ENCODE data around the gene COA5. TPM values are rescaled to one million over a fixed set of nuclear protein-coding genes. Genes with fewer than 3 reads are reported as not detected.

COA5 gene
- total RNA-seq, 1 donor from 2014 or later: 21.6 TPM

DNA sequence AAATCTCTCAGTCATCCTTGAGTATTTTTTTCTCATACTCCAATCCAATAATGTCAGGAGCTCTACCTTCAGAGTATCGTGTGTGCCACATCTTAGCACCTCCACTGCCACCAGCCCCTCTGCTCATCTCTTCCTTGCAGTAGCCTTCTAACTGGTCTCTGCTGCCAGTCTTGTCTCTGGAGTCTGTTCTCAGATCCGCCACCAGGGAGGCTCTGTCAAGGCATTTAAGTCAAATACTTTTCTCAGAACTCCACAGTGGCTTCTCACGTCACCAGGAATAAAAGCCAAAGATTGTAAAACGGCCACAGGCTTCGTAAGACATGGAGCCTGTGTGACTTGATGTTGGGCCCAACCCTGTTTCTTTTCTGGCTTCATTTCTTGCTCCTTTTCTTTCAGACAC is 7.2 kb upstream of the COA5 start:
- H3K9me3 Mint-ChIP-seq (ENCODE audit: unreplicated experiment): no peaks in the 10 kb centered on the region
- peaks cover 11% of the 10 kb centered on the region for H3K4me1 Mint-ChIP-seq (ENCODE audit: unreplicated experiment)
- no peaks in the 10 kb centered on the region for H3K27me3 Mint-ChIP-seq (ENCODE audit: unreplicated experiment)
- H3K36me3 Mint-ChIP-seq (ENCODE audit: low read depth, unreplicated experiment): peaks cover 8% of the 10 kb centered on the region
- TF ChIP-seq CTCF (IDR thresholded peaks at IDR 0.05; ENCODE audit: unreplicated experiment): no peak
- H3K4me3 Mint-ChIP-seq (ENCODE audit: unreplicated experiment): no peak overlapping the region
- DNase-seq (ENCODE audit: low spot score): no peak
- no peak overlapping the region for H3K27ac Mint-ChIP-seq (ENCODE audit: unreplicated experiment)

- Mint-ChIP-seq H3K27ac (ENCODE audit: unreplicated experiment) (no peak overlapping the region), H3K27me3 (ENCODE audit: unreplicated experiment) (no peaks in the 10 kb centered on the region), H3K36me3 (ENCODE audit: low read depth, unreplicated experiment) (peaks cover 11% of the 10 kb centered on the region)
Observed at GRCh38 chr2:98614024-98614739, 5.9 kb upstream of the COA5 start.

DNA sequence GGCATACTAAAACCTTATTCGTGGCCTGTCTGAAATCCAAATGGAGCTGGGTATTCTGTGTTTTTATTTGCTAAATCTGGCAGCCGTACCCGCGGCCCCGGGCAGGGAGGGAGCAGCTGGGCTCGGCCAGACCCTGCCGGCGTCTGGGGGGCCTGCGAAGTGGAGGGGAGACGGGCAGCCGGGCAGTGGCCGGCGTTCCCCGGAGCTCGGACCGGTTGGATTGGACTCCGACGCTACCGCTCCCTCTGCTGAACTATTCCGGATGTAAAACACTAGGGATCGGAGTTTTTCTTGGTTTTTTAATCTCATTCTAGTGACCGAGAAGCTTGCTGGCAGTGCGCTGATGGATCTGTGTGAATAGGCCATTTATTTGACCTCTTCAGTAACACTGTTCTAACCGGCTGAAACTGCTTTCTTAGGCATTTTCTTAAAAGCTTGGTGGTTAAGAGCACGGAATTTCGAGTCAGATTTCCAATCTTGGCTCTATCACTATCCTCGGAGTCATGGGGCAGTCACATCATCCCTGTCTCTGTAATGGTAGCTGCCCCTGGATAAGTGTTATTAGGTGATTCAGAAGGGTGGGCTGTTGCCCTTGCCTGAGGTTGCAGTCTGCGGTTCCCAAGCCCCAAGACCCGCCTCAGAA is 771 bp upstream of the COA5 start:
- Mint-ChIP-seq H3K36me3 (ENCODE audit: low read depth, unreplicated experiment) (peaks cover 17% of the 10 kb centered on the region), H3K4me1 (ENCODE audit: unreplicated experiment) (peaks cover 35% of the 10 kb centered on the region), H3K27me3 (ENCODE audit: unreplicated experiment) (no peaks in the 10 kb centered on the region), H3K27ac (ENCODE audit: unreplicated experiment) (peak overlapping the region; percentile 92), H3K4me3 (ENCODE audit: unreplicated experiment) (peak overlapping the region; percentile 94), H3K9me3 (ENCODE audit: unreplicated experiment) (no peaks in the 10 kb centered on the region)
- peak; percentile 29 for DNase-seq (ENCODE audit: low spot score)
- TF ChIP-seq CTCF (IDR thresholded peaks at IDR 0.05; ENCODE audit: unreplicated experiment): no peak

More at GRCh38 chr2:98614024-98614739, 5.9 kb upstream of the COA5 start:
- no peaks in the 10 kb centered on the region for H3K9me3 Mint-ChIP-seq (ENCODE audit: unreplicated experiment)
- no peak for DNase-seq (ENCODE audit: low spot score)
- TF ChIP-seq CTCF (IDR thresholded peaks at IDR 0.05; ENCODE audit: unreplicated experiment): no peak
- peaks cover 23% of the 10 kb centered on the region for H3K4me1 Mint-ChIP-seq (ENCODE audit: unreplicated experiment)
- H3K4me3 Mint-ChIP-seq (ENCODE audit: unreplicated experiment): no peak overlapping the region

- no peak for TF ChIP-seq CTCF (IDR thresholded peaks at IDR 0.05; ENCODE audit: unreplicated experiment)
- H3K27ac Mint-ChIP-seq (ENCODE audit: unreplicated experiment): peak overlapping the region; percentile 88
- H3K36me3 Mint-ChIP-seq (ENCODE audit: low read depth, unreplicated experiment): peaks cover 9% of the 10 kb centered on the region
- H3K4me1 Mint-ChIP-seq (ENCODE audit: unreplicated experiment): peaks cover 35% of the 10 kb centered on the region
- peak overlapping the region; percentile 94 for H3K4me3 Mint-ChIP-seq (ENCODE audit: unreplicated experiment)
- DNase-seq (ENCODE audit: low spot score): no peak
- H3K27me3 Mint-ChIP-seq (ENCODE audit: unreplicated experiment): peaks cover 2% of the 10 kb centered on the region
- H3K9me3 Mint-ChIP-seq (ENCODE audit: unreplicated experiment): no peaks in the 10 kb centered on the region
Observed at GRCh38 chr2:98607741-98608115, 584 bp downstream of the COA5 start.

- Mint-ChIP-seq H3K27ac (ENCODE audit: unreplicated experiment) (peak overlapping the region; percentile 88), H3K27me3 (ENCODE audit: unreplicated experiment) (peaks cover 2% of the 10 kb centered on the region), H3K4me1 (ENCODE audit: unreplicated experiment) (peaks cover 35% of the 10 kb centered on the region), H3K9me3 (ENCODE audit: unreplicated experiment) (no peaks in the 10 kb centered on the region), H3K4me3 (ENCODE audit: unreplicated experiment) (peak overlapping the region; percentile 94), H3K36me3 (ENCODE audit: low read depth, unreplicated experiment) (peaks cover 9% of the 10 kb centered on the region)
- no peak for TF ChIP-seq CTCF (IDR thresholded peaks at IDR 0.05; ENCODE audit: unreplicated experiment)
- no peak for DNase-seq (ENCODE audit: low spot score)
Observed at GRCh38 chr2:98607104-98607503, 1.2 kb downstream of the COA5 start.

All from endothelial cell (in vitro differentiated cells).